Thyroid gland (tissue), 4 donors: ENCODE results near the gene NKX1-2. TPM values are rescaled to one million over a fixed set of nuclear protein-coding genes. Genes with fewer than 3 reads are reported as not detected.

ENCODE experiments used
- DNase-seq, 2 donors: peaks; one replicate each; pipeline ENCODE4 v3.0.0-alpha.2; 2019
- H3K27ac ChIP-seq, 3 donors: fragments of 200-600 bp; sonication (generic); 1 replicate in 2 of 3; 2 replicates in 1 of 3; pipeline ENCODE4 v1.5.1; 2016 to 2019; ENCODE audit warnings: mild to moderate bottlenecking in 1 of 3, moderate library complexity in 1 of 3
- H3K27me3 ChIP-seq: fragments of 200-600 bp; sonication (generic); one replicate; pipeline ENCODE4 v1.5.1; 2019
- H3K36me3 ChIP-seq, 2 donors: fragments of 200-600 bp; sonication (generic); one replicate each; pipeline ENCODE4 v1.5.1; 2016 to 2019
- H3K4me1 ChIP-seq, 2 donors: fragments of 200-600 bp; sonication (generic); one replicate each; pipeline ENCODE4 v1.5.1; 2017 to 2019
- H3K4me3 ChIP-seq, 3 donors: fragments of 200-600 bp; sonication (generic); replicated peaks in 1 of 3; 1 replicate in 2 of 3; 2 replicates in 1 of 3; pipeline ENCODE4 v1.5.1; 2016; ENCODE audit warnings: mild to moderate bottlenecking in 1 of 3
- H3K9me3 ChIP-seq: fragments of 200-600 bp; sonication (generic); one replicate; pipeline ENCODE4 v1.5.1; 2017
- CTCF ChIP-seq, 6 experiments: fragments of 200-600 bp in 3 of 6; fragments of 450-650 bp in 3 of 6; sonication (generic) in 3 of 6; IDR thresholded peaks; one replicate each; pipeline ENCODE4 v1.5.1; 2016 to 2019; ENCODE audit warnings: antibody characterized with exemption in 6 of 6, mild to moderate bottlenecking in 2 of 6, inconsistent platforms in 1 of 6, moderate library complexity in 1 of 6
- POLR2A ChIP-seq, 2 donors: fragments of 450-650 bp; IDR thresholded peaks; one replicate each; pipeline ENCODE4 v1.6.1; 2017; ENCODE audit warnings: antibody characterized with exemption in 2 of 2, mild to moderate bottlenecking in 2 of 2, moderate library complexity in 1 of 2
- WGBS, 2 donors: methylation state at CpG; one replicate each; pipeline ENCODE4 v1.1.5; 2017; 5-methylcytosine and 5-hydroxymethylcytosine counted together
- intact Hi-C: fragments of 100-400 bp; cut with DNase I; formaldehyde crosslinking; loops from one replicate; pipeline ENCODE4 v1.15.1; 2023
- total RNA-seq, 4 donors: library from RNA; depleted of rRNA; stranded (reverse); fragments of >200 nt; gene quantifications; one replicate each; pipeline ENCODE4 v1.2.3, GENCODE V29; 2016

The NKX1-2 gene
- total RNA-seq, 4 donors from 2014 or later, result not detected

GRCh38 chr10:124433461-124433860 is 16.4 kb downstream of the NKX1-2 start:
- H3K27ac ChIP-seq, result no peak overlapping the region
- no peaks in the 10 kb centered on the region for H3K27me3 ChIP-seq
- no peak overlapping the region for H3K4me3 ChIP-seq
- H3K9me3 ChIP-seq, result no peaks in the 10 kb centered on the region
- 85 to 87% methylated on average over 3 of the region's 3 CpGs for WGBS, 2 donors
- intact Hi-C loops, result no loop called here
- H3K36me3 ChIP-seq, result no peaks in the 10 kb centered on the region
- DNase-seq, result no peak
- TF ChIP-seq CTCF (IDR thresholded peaks at IDR 0.05) (no peak), POLR2A (IDR thresholded peaks at IDR 0.05) (no peak)
- no peaks in the 10 kb centered on the region for H3K4me1 ChIP-seq

GRCh38 chr10:124430077-124430476 is 19.8 kb downstream of the NKX1-2 start:
- intact Hi-C loops, result no loop called here
- DNase-seq, result no peak
- Histone ChIP-seq H3K36me3 (no peaks in the 10 kb centered on the region), H3K4me3 (no peak overlapping the region), H3K27ac (no peak overlapping the region), H3K4me1 (no peaks in the 10 kb centered on the region), H3K27me3 (no peaks in the 10 kb centered on the region), H3K9me3 (no peaks in the 10 kb centered on the region)
- TF ChIP-seq POLR2A (IDR thresholded peaks at IDR 0.05) (no peak), CTCF (IDR thresholded peaks at IDR 0.05) (no peak)
- WGBS, 2 donors, result 75 to 78% methylated on average over 4 of the region's 4 CpGs

- no peak for DNase-seq
- Histone ChIP-seq H3K9me3 (no peaks in the 10 kb centered on the region), H3K27ac (no peak overlapping the region), H3K36me3 (no peaks in the 10 kb centered on the region), H3K27me3 (no peaks in the 10 kb centered on the region), H3K4me1 (no peaks in the 10 kb centered on the region), H3K4me3 (no peak overlapping the region)
- TF ChIP-seq POLR2A (IDR thresholded peaks at IDR 0.05) (no peak), CTCF (IDR thresholded peaks at IDR 0.05) (no peak)
- 62 to 64% methylated on average over 5 of the region's 5 CpGs for WGBS, 2 donors
- intact Hi-C loops, result no loop called here
Observed at GRCh38 chr10:124429576-124429975, 20.3 kb downstream of the NKX1-2 start.

GRCh38 chr10:124428207-124428777 is 21.5 kb downstream of the NKX1-2 start:
- H3K9me3 ChIP-seq, result no peaks in the 10 kb centered on the region
- no peaks in the 10 kb centered on the region for H3K27me3 ChIP-seq
- no peaks in the 10 kb centered on the region for H3K4me1 ChIP-seq
- no peaks in the 10 kb centered on the region for H3K36me3 ChIP-seq
- TF ChIP-seq CTCF (IDR thresholded peaks at IDR 0.05) (no peak), POLR2A (IDR thresholded peaks at IDR 0.05) (no peak)
- H3K27ac ChIP-seq, result no peak overlapping the region
- WGBS, 2 donors, result 59% methylated on average over 3 of the region's 3 CpGs
- no peak overlapping the region for H3K4me3 ChIP-seq
- no peak for DNase-seq
- intact Hi-C loops, result no loop called here

- no peak overlapping the region for H3K27ac ChIP-seq
- no peak overlapping the region for H3K4me3 ChIP-seq
- intact Hi-C loops, result no loop called here
Observed at GRCh38 chr10:124425227-124425962, 24.4 kb downstream of the NKX1-2 start.

More at GRCh38 chr10:124425227-124425962, 24.4 kb downstream of the NKX1-2 start:
- no peaks in the 10 kb centered on the region for H3K27me3 ChIP-seq
- no peaks in the 10 kb centered on the region for H3K9me3 ChIP-seq
- no peaks in the 10 kb centered on the region for H3K36me3 ChIP-seq
- DNase-seq, result no peak
- no peak for TF ChIP-seq POLR2A (IDR thresholded peaks at IDR 0.05)
- no peak for TF ChIP-seq CTCF (IDR thresholded peaks at IDR 0.05)
- no peaks in the 10 kb centered on the region for H3K4me1 ChIP-seq
- 91 to 94% methylated on average over 4 of the region's 4 CpGs for WGBS, 2 donors
